Rectal smooth muscle tissue (tissue), 1 donor: ENCODE results near the gene PTPN3.
A peak's percentile ranks its signal among the peaks of the same experiment; 100 is the strongest.

Experiments used
- H3K27ac ChIP-seq: one replicate; pipeline ENCODE4 v1.7.0; 2013; ENCODE audit warnings: low read depth, low read length, inconsistent platforms
- H3K27me3 ChIP-seq: one replicate; pipeline ENCODE4 v1.7.0; 2013; ENCODE audit warnings: low read length; ENCODE audit not compliant: control insufficient read depth, insufficient read depth
- H3K36me3 ChIP-seq: one replicate; pipeline ENCODE4 v1.7.0; 2013; ENCODE audit warnings: low read length; ENCODE audit not compliant: control insufficient read depth, insufficient read depth
- H3K4me1 ChIP-seq: one replicate; pipeline ENCODE4 v1.7.0; 2013; ENCODE audit warnings: low read length; ENCODE audit not compliant: control insufficient read depth, insufficient read depth
- H3K4me3 ChIP-seq: one replicate; pipeline ENCODE4 v1.7.0; 2013; ENCODE audit warnings: low read length
- H3K9ac ChIP-seq: one replicate; pipeline ENCODE4 v1.7.0; 2013; ENCODE audit warnings: low read length

Gene PTPN3

GRCh38 chr9:109479822-109480221 lies 18.3 kb downstream of the PTPN3 start:
- H3K4me1 ChIP-seq: no peaks in the 10 kb centered on the region
- no peak overlapping the region for H3K9ac ChIP-seq
- H3K36me3 ChIP-seq: no peaks in the 10 kb centered on the region
- no peak overlapping the region for H3K27ac ChIP-seq
- H3K4me3 ChIP-seq: no peak overlapping the region
- no peaks in the 10 kb centered on the region for H3K27me3 ChIP-seq

GRCh38 chr9:109478665-109479380 lies 19.3 kb downstream of the PTPN3 start:
- Histone ChIP-seq H3K36me3 (no peaks in the 10 kb centered on the region), H3K9ac (no peak overlapping the region), H3K27ac (no peak overlapping the region), H3K27me3 (no peaks in the 10 kb centered on the region), H3K4me3 (no peak overlapping the region), H3K4me1 (no peaks in the 10 kb centered on the region)

GRCh38 chr9:109478051-109478563 lies 20.0 kb downstream of the PTPN3 start:
- H3K4me1 ChIP-seq: no peaks in the 10 kb centered on the region
- no peak overlapping the region for H3K27ac ChIP-seq
- no peak overlapping the region for H3K9ac ChIP-seq
- no peaks in the 10 kb centered on the region for H3K27me3 ChIP-seq
- peak overlapping the region; percentile 27 for H3K4me3 ChIP-seq
- H3K36me3 ChIP-seq: no peaks in the 10 kb centered on the region

- Histone ChIP-seq H3K9ac (no peak overlapping the region), H3K36me3 (no peaks in the 10 kb centered on the region), H3K4me1 (no peaks in the 10 kb centered on the region), H3K27me3 (no peaks in the 10 kb centered on the region), H3K27ac (no peak overlapping the region), H3K4me3 (peak overlapping the region; percentile 27)
Measured at GRCh38 chr9:109477258-109478050, 20.7 kb downstream of the PTPN3 start.

GRCh38 chr9:109476642-109477257 lies 21.4 kb downstream of the PTPN3 start:
- Histone ChIP-seq H3K9ac (no peak overlapping the region), H3K36me3 (no peaks in the 10 kb centered on the region), H3K27me3 (no peaks in the 10 kb centered on the region), H3K4me3 (no peak overlapping the region), H3K4me1 (no peaks in the 10 kb centered on the region), H3K27ac (no peak overlapping the region)

GRCh38 chr9:109475526-109475925 lies 22.6 kb downstream of the PTPN3 start:
- Histone ChIP-seq H3K27ac (no peak overlapping the region), H3K4me3 (no peak overlapping the region), H3K27me3 (no peaks in the 10 kb centered on the region), H3K36me3 (no peaks in the 10 kb centered on the region), H3K4me1 (no peaks in the 10 kb centered on the region), H3K9ac (no peak overlapping the region)

- Histone ChIP-seq H3K4me3 (no peak overlapping the region), H3K4me1 (no peaks in the 10 kb centered on the region), H3K27me3 (no peaks in the 10 kb centered on the region), H3K9ac (no peak overlapping the region), H3K27ac (no peak overlapping the region), H3K36me3 (no peaks in the 10 kb centered on the region)
Measured at GRCh38 chr9:109474944-109475343, 23.2 kb downstream of the PTPN3 start.

GRCh38 chr9:109474170-109474569 lies 23.9 kb downstream of the PTPN3 start:
- H3K9ac ChIP-seq: no peak overlapping the region
- no peaks in the 10 kb centered on the region for H3K4me1 ChIP-seq
- H3K27ac ChIP-seq: no peak overlapping the region
- H3K4me3 ChIP-seq: no peak overlapping the region
- no peaks in the 10 kb centered on the region for H3K36me3 ChIP-seq
- H3K27me3 ChIP-seq: no peaks in the 10 kb centered on the region

- H3K4me1 ChIP-seq: no peaks in the 10 kb centered on the region
- no peak overlapping the region for H3K9ac ChIP-seq
- H3K27ac ChIP-seq: no peak overlapping the region
Measured at GRCh38 chr9:109473329-109473728, 24.8 kb downstream of the PTPN3 start.

GRCh38 chr9:109471475-109472393 lies 26.4 kb downstream of the PTPN3 start:
- no peak overlapping the region for H3K27ac ChIP-seq
- no peak overlapping the region for H3K4me3 ChIP-seq
- no peaks in the 10 kb centered on the region for H3K27me3 ChIP-seq
- H3K9ac ChIP-seq: no peak overlapping the region
- no peaks in the 10 kb centered on the region for H3K36me3 ChIP-seq
- H3K4me1 ChIP-seq: no peaks in the 10 kb centered on the region

More at GRCh38 chr9:109473329-109473728, 24.8 kb downstream of the PTPN3 start:
- no peaks in the 10 kb centered on the region for H3K27me3 ChIP-seq
- H3K4me3 ChIP-seq: no peak overlapping the region
- no peaks in the 10 kb centered on the region for H3K36me3 ChIP-seq

- H3K4me3 ChIP-seq: no peak overlapping the region
- no peaks in the 10 kb centered on the region for H3K36me3 ChIP-seq
- H3K27ac ChIP-seq: no peak overlapping the region
- no peaks in the 10 kb centered on the region for H3K4me1 ChIP-seq
- no peaks in the 10 kb centered on the region for H3K27me3 ChIP-seq
- H3K9ac ChIP-seq: no peak overlapping the region
Measured at GRCh38 chr9:109469646-109470358, 28.3 kb downstream of the PTPN3 start.
